ENCODE results near the gene GNAQ.
A peak's percentile ranks its signal among the peaks of the same experiment; 100 is the strongest.

GNAQ gene

GRCh38 chr9:77969083-77969482 is 62.5 kb downstream of the GNAQ start:
- no peak for DNase-seq (ENCODE audit: low read depth)

GRCh38 chr9:77968506-77968905 is 63.1 kb downstream of the GNAQ start:
- DNase-seq (ENCODE audit: low read depth): no peak

- no peak for DNase-seq (ENCODE audit: low read depth)
These were observed 64.9 kb downstream of the GNAQ start for GRCh38 chr9:77966718-77967117.

DNA sequence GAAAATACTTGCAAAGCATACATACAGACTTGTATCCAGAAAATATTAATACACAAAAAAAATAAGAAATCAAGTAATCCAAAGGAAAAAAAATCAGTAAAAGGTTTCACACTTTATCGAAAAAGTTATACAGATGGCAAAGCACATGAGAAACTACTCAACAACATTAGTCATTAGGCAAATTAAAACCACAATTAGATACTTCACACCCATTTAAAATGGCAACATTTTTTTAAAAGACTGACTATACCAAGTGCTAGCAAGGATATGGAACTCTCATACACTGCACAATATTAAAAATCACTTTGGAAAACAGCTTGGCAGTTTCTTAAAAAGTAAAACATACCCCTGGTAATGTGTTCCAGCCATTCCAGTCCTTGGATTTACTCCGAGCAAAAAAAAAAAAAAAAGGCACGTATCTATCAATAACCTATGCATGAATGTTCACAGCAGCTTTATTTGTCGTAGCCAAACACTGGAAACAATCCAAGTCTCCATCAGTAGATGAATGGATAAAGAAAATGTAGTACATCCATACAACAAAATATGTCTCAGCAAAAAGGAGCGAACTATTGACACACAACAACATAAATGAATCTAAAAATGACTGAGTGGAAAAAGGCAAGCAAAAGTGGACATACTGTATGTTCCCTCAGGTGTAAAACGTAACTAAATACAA is 66.0 kb downstream of the GNAQ start:
- no peak for DNase-seq (ENCODE audit: low read depth)

DNA sequence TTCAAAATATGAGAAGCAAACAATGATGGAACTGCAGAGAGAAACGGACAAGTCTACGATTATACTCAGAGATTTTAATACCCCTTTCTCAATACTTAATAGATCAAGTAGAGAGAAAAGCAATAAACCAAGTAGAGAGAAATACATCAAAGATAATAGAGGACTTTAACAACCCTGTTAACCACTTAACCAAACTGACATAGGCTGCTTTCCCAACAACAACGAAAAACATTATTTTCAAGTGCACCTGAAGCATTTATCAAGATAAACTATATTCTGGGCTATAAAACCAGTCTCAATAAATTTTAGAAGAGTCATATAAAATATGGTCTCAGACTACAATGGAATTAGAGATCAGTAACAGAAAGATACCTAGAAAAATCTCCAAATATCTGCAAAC is 67.4 kb downstream of the GNAQ start:
- DNase-seq (ENCODE audit: low read depth): no peak

DNA sequence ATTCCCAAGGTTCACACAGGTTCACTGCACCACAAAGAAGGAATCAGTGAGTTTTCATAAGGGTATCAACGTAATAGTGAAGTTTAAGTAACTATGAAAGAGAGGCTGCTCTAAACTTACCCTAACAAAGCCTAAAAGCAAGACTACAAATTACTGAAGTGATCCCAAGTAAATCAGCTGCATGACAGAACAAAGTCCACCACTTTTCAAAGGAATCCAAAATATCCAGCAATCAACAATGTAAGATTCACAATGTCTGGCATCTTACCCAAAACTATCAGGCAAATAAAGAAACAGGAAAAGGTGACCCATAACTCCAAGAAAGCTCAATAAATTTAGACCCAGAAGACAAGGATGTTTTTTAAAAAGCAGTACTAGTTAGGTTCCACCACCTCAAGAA is 70.1 kb downstream of the GNAQ start:
- DNase-seq (ENCODE audit: low read depth): peak; percentile 29

- no peak for DNase-seq (ENCODE audit: low read depth)
These were observed 71.1 kb downstream of the GNAQ start for GRCh38 chr9:77960356-77961153.

- no peak for DNase-seq (ENCODE audit: low read depth)
These were observed 71.8 kb downstream of the GNAQ start for GRCh38 chr9:77959803-77960202.

DNA sequence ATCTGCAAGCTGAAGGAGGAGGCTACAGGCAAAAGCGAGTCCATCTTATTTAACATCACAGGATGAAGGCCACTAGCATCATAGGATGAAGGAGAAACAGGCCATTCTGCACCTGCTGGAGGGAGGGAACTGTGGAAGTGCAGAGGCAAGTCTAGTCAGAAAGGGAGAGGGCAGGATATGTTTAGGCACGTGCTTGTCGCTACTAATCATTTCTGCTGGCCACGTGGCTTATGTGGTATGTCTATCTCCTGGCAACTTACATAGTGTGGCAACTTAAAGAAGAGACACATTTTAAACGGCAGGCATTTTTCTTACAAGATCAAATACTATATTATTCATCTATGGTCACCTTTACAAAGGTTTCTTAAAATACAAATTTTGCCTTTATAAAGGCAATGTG is 74.0 kb downstream of the GNAQ start:
- no peak for DNase-seq (ENCODE audit: low read depth)

DNA sequence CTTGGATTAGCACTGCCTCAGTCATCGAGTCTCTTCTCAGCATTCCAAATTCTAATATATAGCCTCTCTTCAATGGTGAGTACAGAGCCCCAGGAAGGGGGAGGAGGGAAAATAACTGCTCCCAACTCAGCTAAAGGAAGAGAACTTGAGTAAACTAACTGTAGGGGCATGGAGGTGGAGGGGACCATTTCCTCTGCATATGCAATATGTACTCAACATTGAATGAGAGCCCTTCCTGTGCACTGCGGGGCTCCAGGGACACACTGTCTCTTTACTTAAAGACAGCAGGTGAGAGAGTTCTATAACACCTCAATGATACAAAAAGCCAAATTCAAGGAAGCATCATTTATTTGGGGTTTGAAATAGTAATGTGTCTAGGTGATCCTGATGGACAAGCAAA is 75.1 kb downstream of the GNAQ start:
- DNase-seq (ENCODE audit: low read depth): no peak

GRCh38 chr9:77954666-77955015 is 77.0 kb downstream of the GNAQ start:
- no peak for DNase-seq (ENCODE audit: low read depth)

GRCh38 chr9:77954013-77954665 is 77.5 kb downstream of the GNAQ start:
- DNase-seq (ENCODE audit: low read depth): no peak

DNA sequence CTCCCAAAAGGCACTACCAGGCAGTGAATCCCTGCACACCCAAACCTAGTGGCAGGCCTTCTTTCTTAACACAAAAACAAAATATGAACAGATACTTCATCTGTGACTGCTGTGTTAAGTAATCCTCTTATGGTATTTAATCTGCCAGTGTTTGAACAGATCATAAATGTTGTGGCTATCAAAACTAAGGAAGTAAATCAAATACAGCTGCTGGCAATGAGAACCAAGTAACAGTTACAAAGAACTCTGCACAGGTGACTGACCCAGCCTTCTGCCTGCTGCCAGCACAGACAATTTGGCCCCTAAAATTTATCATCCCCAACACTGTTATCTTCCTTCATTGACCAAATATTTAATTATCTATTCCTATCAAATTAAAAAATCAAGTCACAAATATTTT is 78.0 kb downstream of the GNAQ start:
- no peak for DNase-seq (ENCODE audit: low read depth)

DNA sequence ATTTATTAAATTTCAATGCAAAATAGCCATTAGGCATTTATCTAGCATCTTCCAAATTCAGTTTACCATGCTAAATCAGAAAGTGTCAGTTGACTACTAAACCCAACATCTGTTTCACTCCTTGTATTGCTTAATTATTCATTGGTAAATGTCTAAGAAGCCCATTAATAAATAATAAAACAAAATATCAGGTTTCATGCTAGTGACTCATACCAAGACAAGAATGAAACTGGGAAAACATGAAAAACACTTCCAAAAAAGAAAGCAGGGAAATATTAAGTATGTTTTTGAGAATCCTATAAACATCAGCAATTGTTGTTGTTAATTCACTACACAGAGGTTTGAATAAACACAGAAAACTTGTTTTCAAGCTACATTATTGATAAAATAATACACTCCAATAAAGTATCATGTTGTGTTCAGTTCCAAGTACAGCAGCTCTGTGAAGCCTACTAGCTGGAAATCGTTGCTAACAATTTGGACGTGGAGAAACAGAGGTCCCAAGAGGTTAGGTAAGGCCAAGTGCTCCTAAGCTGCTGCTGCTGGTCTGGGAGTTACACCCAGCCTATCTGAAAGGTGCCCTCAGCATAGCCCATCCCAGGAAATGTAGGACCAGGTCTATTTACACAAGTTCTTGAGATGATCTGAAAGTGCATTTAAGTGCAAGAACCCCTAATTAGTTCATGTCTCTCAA is 78.8 kb downstream of the GNAQ start:
- peak; percentile 59 for DNase-seq (ENCODE audit: low read depth)

DNA sequence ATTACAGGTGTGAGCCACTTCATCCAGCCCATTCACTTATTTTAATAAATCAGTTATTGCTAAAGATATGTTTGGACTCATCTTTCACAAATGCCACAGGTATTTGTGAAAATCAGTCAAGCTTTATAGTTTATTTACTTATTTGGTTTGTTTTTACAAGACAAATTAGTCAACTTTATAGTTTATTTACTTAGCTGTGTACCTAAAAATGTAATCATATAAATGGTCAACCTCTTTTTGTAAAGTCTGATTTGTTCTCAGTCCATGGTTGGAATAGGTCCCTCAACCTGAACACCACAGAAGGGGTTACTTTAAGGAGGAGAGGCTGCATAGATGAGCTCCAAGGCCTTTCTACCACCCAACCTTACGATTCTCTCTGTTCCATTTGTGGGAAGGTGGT is 80.2 kb downstream of the GNAQ start:
- no peak for DNase-seq (ENCODE audit: low read depth)

DNA sequence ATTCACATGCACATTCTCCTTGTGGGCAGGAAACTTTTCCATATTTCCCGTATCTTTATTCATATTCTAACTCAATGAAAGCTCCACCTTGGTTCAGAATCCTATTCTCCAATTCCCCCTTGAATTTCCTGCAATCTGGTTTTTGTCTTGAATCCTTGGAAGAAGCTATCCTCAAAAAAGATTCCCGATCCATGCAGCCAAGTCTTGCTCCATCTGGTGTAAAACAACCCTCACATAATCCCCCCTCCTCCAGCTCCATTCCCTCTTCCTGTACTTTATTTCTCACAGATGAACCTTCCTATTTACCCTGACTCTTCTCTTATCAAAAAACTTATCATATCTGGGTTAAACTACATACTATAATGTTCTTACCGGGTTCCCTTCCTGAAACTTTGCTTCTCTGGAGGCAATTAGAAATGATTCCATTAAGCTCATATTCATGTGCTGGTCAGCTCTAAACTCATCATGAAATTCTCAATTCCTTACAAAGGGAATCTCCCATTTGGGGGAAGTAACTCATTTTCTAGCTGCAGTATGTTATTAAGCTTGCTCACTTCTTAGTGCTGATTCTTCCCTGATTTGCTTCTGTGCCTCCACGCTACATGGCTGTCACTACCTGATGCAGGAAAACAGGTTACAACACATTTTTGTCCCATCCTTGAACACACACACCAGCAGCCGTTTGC is 81.7 kb downstream of the GNAQ start:
- no peak for DNase-seq (ENCODE audit: low read depth)

DNA sequence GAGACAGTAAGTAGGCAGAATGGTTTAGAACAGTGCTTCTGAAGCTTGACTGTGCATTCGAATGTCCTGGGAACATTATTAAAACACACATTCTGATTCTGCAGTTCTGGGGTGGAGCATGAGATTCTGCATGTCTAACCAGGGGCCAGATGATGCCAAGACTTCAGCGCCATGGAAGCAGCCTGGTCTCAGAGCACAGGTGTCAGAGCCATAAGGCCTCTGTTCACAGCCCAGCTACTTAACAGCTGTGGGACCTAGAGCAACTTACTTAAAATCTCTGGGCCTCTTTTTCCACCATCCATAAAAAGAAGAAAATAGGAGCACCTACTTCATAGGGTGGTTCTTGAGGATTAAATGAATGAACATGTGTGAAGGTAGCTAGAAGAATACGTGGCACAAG is 84.0 kb downstream of the GNAQ start:
- no peak for DNase-seq (ENCODE audit: low read depth)

DNA sequence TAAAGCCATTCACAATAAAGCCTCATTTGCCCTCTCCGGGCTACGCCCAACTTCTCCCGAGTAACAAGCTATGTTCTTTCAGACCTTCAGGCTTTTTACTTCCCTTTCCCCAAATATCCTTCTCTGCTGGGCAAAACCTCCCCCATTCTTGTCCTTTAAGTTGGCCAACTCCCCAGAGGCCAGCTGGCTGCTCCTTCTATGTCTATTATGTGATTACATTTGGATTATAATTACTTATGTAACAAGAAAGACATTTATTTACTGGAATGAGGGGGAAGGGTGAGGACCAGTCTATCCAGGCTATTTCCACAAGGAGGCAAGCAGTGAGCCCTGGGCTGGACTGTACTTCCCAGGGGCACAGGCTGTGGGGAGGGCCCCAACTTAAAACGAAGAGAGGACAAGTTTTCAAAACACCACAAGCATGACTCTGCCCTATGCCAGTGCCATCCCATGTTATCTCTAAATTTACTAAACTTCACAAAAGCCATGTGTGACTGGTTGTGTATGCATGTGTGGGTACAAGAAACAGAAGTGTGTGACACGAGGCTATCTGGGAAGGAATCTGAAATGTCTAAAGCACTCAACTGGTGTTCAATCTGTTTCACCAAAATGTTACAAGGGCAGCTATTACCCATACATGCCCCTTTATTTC is 84.5 kb downstream of the GNAQ start:
- no peak for DNase-seq (ENCODE audit: low read depth)

GRCh38 chr9:77946296-77946695 is 85.3 kb downstream of the GNAQ start:
- DNase-seq (ENCODE audit: low read depth): no peak

GRCh38 chr9:77945798-77946197 is 85.8 kb downstream of the GNAQ start:
- peak; percentile 74 for DNase-seq (ENCODE audit: low read depth)

DNA sequence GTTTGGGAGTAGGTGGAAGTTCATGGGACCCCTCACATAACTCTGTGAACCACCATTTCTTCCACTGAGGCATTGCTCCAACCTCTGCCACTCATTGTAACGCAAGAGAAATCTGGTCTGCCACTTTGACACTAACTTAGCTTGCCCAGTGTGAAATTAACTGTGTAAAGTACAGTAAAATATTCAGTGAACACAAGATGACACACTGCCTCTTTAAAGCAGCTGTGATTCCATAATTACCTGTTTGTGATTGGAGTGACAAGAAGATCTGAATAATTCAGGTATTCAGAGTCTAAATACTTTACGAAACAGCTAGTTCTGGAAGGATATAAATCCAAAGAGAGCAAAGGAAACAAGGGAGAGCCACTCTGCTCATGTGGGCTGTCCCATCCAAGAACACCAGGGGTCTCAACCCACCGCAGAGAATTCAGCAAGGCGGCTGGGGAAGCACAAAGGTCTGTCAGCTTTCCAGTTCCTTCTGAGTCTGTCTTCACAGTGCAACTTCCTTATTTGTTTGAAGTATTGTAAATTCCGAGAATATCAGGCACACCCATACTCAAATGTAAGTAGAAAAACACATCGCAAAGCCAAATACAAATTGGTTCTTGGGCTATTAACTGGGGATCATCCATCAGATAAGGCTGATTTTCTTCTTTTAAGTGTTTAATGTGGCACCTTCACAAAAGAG is 86.9 kb downstream of the GNAQ start:
- no peak for DNase-seq (ENCODE audit: low read depth)

Data from amniotic epithelial cell (primary cell).